Right cardiac atrium (tissue), 5 donors: ENCODE results near the gene DCAF15. TPM values are rescaled to one million over a fixed set of nuclear protein-coding genes. Genes with fewer than 3 reads are reported as not detected.

ENCODE experiments used
- ATAC-seq, 2 donors: fragments of 200-7000 bp; cut with Tn5 transposase; one replicate each; pipeline versions ENCODE4 v1.8.0 to v1.9.1; 2020; ENCODE audit warnings: moderate library complexity in 2 of 2, mild to moderate bottlenecking in 1 of 2
- DNase-seq, 3 donors: peaks; one replicate each; pipeline ENCODE4 v3.0.0-alpha.2; 2020
- H3K27ac ChIP-seq: one replicate; pipeline ENCODE4 v1.5.1; 2013; ENCODE audit warnings: mild to moderate bottlenecking, low read length, control low read depth, moderate library complexity
- H3K27me3 ChIP-seq: one replicate; pipeline ENCODE4 v1.6.1; 2013; ENCODE audit not compliant: control insufficient read depth, insufficient read depth
- H3K4me1 ChIP-seq: one replicate; pipeline ENCODE4 v1.6.1; 2013; ENCODE audit warnings: low read length; ENCODE audit not compliant: control insufficient read depth, insufficient read depth
- H3K4me3 ChIP-seq: one replicate; pipeline ENCODE4 v1.5.1; 2013; ENCODE audit warnings: low read length, control low read depth
- H3K9me3 ChIP-seq: one replicate; pipeline ENCODE4 v1.6.1; 2013; ENCODE audit warnings: low read length; ENCODE audit not compliant: control insufficient read depth
- WGBS: extraction: QIAGEN DNeasy Blood & Tissue Kit; methylation state at CpG from one replicate; pipeline ENCODE4 v1.1.7; 2013; 5-methylcytosine and 5-hydroxymethylcytosine counted together
- intact Hi-C, 4 donors: fragments of 100-400 bp; cut with DNase I; formaldehyde crosslinking; loops; one replicate each; pipeline versions ENCODE4 v1.11.0 to v1.14.0; 2022 to 2023
- polyA plus RNA-seq: library from polyadenylated mRNA; stranded (reverse); fragments of 200-250 nt; gene quantifications from one replicate; pipeline ENCODE4 v1.2.3, GENCODE V29; 2013
- total RNA-seq, 4 donors: library from RNA; stranded (reverse); fragmentation: NEBNext Ultra II Directional; extraction: Animal tissue kit (Norgen Biotek cat#: 25700); gene quantifications; one replicate each; pipeline ENCODE4 v1.2.1, GENCODE V29; 2021
- donor health status: healthy with polysubstance abuse.
- donor health status: DM: no; HTN: yes; CAD: no.
- donor health status: DM: no; HTN: no; CAD: no.
- donor health status: DM: no; HTN: yes; CAD: no; lungs with severe emphysema.
- donor health status: DM: yes; HTN: yes; CAD: no.

The DCAF15 gene
- total and polyA plus RNA-seq, 5 donors: 20.3 to 24.1 (median 21.5) TPM

DNA sequence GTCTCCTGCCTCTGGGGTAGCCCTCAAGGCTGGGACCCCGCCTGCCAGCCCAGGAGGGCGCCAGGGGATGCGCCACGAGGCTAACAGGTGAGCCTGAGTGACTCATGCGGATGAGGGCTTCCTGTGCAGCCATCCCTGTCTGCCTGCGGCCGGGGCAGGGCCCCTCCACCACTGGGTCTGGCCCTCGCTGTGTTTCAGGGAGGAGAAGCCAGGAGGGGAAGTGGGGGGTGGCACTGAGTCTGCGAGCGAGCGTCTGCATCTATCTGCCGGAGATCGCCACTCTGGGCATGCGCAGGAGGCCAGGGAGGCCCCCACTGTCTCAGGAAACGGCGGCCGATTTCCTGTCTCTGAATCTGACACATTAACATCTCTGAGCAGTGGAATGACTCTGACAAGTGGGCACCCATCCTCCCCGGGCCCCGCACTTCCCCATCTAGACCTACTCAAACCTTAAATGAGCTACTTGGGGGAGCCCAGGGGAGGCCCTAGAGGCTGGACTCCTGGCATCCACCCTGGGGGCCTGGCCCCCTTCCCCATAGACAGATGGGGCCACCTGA, 34.1 kb downstream of the DCAF15 start:
- Histone ChIP-seq H3K4me3 (no peak overlapping the region), H3K9me3 (no peaks in the 10 kb centered on the region), H3K4me1 (peaks cover 5% of the 10 kb centered on the region), H3K27me3 (no peaks in the 10 kb centered on the region), H3K27ac (peak overlapping the region; percentile 82)
- peak; percentile 91 to 96 (median 96) for DNase-seq
- intact Hi-C loops: no loop called here
- WGBS: 32% methylated on average over 19 of the region's 19 CpGs
- peak; percentile 60 to 80 for ATAC-seq

- DNase-seq: peak in 2 of 3 donors; percentile 81 to 82
- no peaks in the 10 kb centered on the region for H3K27me3 ChIP-seq
- ATAC-seq: peak; percentile 58 to 64
- peak overlapping the region; percentile 82 for H3K27ac ChIP-seq
- intact Hi-C loops: no loop called here
- H3K9me3 ChIP-seq: no peaks in the 10 kb centered on the region
- H3K4me3 ChIP-seq: no peak overlapping the region
- 40% methylated on average over 17 of the region's 17 CpGs for WGBS
- peaks cover 5% of the 10 kb centered on the region for H3K4me1 ChIP-seq
These were observed 35.0 kb downstream of the DCAF15 start for GRCh38 chr19:13987101-13987890.

GRCh38 chr19:13989487-13989886, 37.2 kb downstream of the DCAF15 start:
- DNase-seq (no peak), ATAC-seq (no peak)
- H3K9me3 ChIP-seq: no peaks in the 10 kb centered on the region
- no peaks in the 10 kb centered on the region for H3K27me3 ChIP-seq
- no peak overlapping the region for H3K27ac ChIP-seq
- intact Hi-C loops: no loop called here
- no peak overlapping the region for H3K4me3 ChIP-seq
- peaks cover 5% of the 10 kb centered on the region for H3K4me1 ChIP-seq
- WGBS: 86% methylated on average over 7 of the region's 7 CpGs

- Histone ChIP-seq H3K27ac (no peak overlapping the region), H3K4me1 (peaks cover 7% of the 10 kb centered on the region), H3K9me3 (no peaks in the 10 kb centered on the region), H3K4me3 (no peak overlapping the region), H3K27me3 (no peaks in the 10 kb centered on the region)
- ATAC-seq (no peak), DNase-seq (peak in 1 of 3 donors; percentile 42)
- 96% methylated on average over 8 of the region's 8 CpGs for WGBS
- intact Hi-C loops: no loop called here
These were observed 37.8 kb downstream of the DCAF15 start for GRCh38 chr19:13990085-13990484.

DNA sequence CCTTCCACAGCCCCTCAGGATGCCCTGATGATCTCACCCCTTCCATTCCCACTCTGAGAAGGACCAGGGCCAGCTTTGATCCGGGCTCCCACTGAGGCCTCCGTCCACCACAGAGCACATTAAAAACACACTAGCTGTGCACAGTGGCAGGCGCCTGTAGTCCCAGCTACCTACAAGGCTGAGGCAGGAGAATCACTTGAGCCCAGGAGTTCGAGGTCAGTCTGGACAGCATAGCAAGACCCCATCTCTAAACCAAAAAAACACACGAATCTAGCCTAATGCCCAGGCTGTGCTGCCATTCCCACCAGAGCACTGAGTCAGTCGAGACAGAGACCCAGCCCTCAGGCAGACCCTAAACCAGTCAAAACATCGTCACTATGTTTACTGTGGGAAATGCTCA, 39.7 kb downstream of the DCAF15 start:
- Histone ChIP-seq H3K9me3 (no peaks in the 10 kb centered on the region), H3K4me1 (peaks cover 8% of the 10 kb centered on the region), H3K27me3 (no peaks in the 10 kb centered on the region), H3K27ac (no peak overlapping the region), H3K4me3 (no peak overlapping the region)
- peak in 1 of 3 donors; percentile 29 for DNase-seq
- intact Hi-C loops: no loop called here
- ATAC-seq: no peak
- 95% methylated on average over 7 of the region's 7 CpGs for WGBS

- Histone ChIP-seq H3K27me3 (no peaks in the 10 kb centered on the region), H3K9me3 (no peaks in the 10 kb centered on the region), H3K4me3 (no peak overlapping the region), H3K4me1 (peaks cover 3% of the 10 kb centered on the region), H3K27ac (no peak overlapping the region)
- ATAC-seq: no peak
- DNase-seq: no peak
- 73% methylated on average over 22 of the region's 22 CpGs for WGBS
- intact Hi-C loops: no loop called here
These were observed 41.4 kb downstream of the DCAF15 start for GRCh38 chr19:13993590-13994300.

DNA sequence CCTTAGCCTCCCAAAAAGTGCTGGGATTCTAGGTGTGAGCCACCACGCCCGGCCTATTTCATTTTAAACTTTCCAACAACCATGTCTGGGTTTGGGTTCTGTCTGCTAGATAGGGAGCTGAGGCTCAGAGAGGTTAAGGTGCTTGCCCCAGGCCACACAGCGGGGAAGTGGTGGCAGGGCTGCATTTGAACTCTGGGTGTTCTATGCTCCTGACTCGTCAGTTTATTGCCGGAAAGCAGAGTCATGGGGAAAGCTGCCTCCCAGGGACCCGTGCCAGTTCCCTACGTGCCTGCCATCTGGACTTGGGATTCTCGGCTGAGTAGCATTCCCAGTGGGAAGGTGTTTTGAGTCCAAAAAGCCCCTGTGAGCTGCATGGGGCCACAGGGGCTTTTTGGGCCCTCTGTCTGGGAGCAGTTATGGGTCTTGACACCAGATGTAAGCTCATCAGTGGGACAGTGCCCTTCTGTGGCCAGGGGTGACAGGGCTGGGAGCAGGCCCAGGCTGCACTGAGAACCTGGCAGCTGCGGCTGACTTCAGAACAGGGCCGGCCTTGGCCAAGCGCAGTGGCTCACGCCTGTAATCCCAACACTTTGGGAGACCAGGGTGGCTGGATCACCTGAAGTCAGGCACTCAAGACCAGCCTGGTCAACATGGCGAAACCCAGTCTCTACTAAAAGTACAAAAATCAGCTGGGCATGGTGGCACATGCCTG, 42.9 kb downstream of the DCAF15 start:
- peak overlapping the region; percentile 43 for H3K27ac ChIP-seq
- H3K4me1 ChIP-seq: peaks cover 3% of the 10 kb centered on the region
- 64% methylated on average over 13 of the region's 13 CpGs for WGBS
- no peaks in the 10 kb centered on the region for H3K9me3 ChIP-seq
- no peaks in the 10 kb centered on the region for H3K27me3 ChIP-seq
- ATAC-seq (peak; percentile 61 to 82), DNase-seq (peak in 2 of 3 donors; percentile 51 to 77)
- no peak overlapping the region for H3K4me3 ChIP-seq
- intact Hi-C loops: no loop called here

GRCh38 chr19:13995878-13996765, 43.8 kb downstream of the DCAF15 start:
- intact Hi-C loops: no loop called here
- 90% methylated on average over 14 of the region's 14 CpGs for WGBS
- Histone ChIP-seq H3K27ac (no peak overlapping the region), H3K4me3 (no peak overlapping the region), H3K9me3 (no peaks in the 10 kb centered on the region), H3K27me3 (no peaks in the 10 kb centered on the region), H3K4me1 (peaks cover 3% of the 10 kb centered on the region)
- ATAC-seq: no peak
- DNase-seq: peak in 1 of 3 donors; percentile 32

DNA sequence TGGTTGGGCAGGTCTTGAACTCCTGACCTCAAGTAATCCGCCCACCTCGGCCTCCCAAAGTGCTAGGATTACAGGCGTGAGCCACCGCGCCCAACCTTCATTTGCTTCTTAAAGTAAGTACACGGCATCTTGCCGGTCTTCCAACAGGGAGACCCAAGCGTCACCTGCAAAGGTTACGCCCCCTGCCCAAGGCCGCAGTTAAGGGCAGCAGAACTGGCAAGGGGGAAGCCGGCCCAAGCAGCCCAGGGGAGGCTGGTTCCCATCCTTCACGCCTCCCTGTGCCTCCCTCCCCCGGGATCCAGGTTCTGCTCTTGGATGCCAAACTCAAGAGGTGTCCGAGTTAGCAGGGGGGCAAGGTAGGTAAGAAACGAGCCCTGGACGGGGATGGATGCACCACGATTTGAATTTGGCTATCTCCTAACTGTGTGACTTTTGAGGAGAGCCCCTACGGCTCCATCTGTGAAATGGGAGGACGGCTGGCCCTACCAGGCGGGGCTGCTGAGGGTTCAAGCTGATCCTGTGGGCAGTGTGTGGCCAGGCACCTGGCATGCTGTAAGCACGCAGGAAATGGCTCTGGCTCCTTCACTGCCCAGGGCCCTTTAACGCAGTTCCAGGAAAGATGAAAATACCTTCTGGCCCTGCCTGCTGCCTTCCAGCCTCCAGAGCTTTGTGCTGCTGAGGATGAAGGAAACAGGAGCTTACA, 44.8 kb downstream of the DCAF15 start:
- ATAC-seq (no peak), DNase-seq (peak in 1 of 3 donors; percentile 31)
- H3K27me3 ChIP-seq: no peaks in the 10 kb centered on the region
- no peak overlapping the region for H3K4me3 ChIP-seq
- WGBS: 93% methylated on average over 22 of the region's 22 CpGs
- intact Hi-C loops: no loop called here
- H3K27ac ChIP-seq: no peak overlapping the region
- H3K4me1 ChIP-seq: peaks cover 3% of the 10 kb centered on the region
- no peaks in the 10 kb centered on the region for H3K9me3 ChIP-seq

GRCh38 chr19:13997631-13997962, 45.3 kb downstream of the DCAF15 start:
- 94% methylated on average over 6 of the region's 6 CpGs for WGBS
- H3K27ac ChIP-seq: no peak overlapping the region
- H3K4me1 ChIP-seq: peaks cover 5% of the 10 kb centered on the region
- no peaks in the 10 kb centered on the region for H3K9me3 ChIP-seq
- no peak overlapping the region for H3K4me3 ChIP-seq
- intact Hi-C loops: no loop called here
- no peak for ATAC-seq
- peak in 1 of 3 donors; percentile 18 for DNase-seq
- H3K27me3 ChIP-seq: no peaks in the 10 kb centered on the region
